Stomach smooth muscle (tissue), 2 donors: ENCODE results near the gene DST.
A peak's percentile ranks its signal among the peaks of the same experiment; 100 is the strongest.
"Not testable (repeated sequence)": the region's sequence is repeated elsewhere in the genome, so short reads cannot be mapped to it uniquely, and the experiment has no call there.

ENCODE experiments used
- H3K27ac ChIP-seq: one replicate; pipeline ENCODE4 v1.7.0; 2013; ENCODE audit warnings: mild to moderate bottlenecking, low read length, inconsistent platforms
- H3K27me3 ChIP-seq, 2 donors: one replicate each; pipeline ENCODE4 v1.7.0; 2013; ENCODE audit warnings: low read length in 2 of 2; ENCODE audit not compliant: insufficient read depth in 2 of 2, control insufficient read depth in 1 of 2
- H3K36me3 ChIP-seq, 2 donors: one replicate each; pipeline ENCODE4 v1.7.0; 2013; ENCODE audit warnings: low read length in 2 of 2; ENCODE audit not compliant: control insufficient read depth in 2 of 2, insufficient read depth in 2 of 2
- H3K4me1 ChIP-seq: one replicate; pipeline ENCODE4 v1.7.0; 2013; ENCODE audit warnings: low read length; ENCODE audit not compliant: control insufficient read depth, insufficient read depth
- H3K4me3 ChIP-seq, 2 donors: one replicate each; pipeline ENCODE4 v1.7.0; 2013; ENCODE audit warnings: low read length in 2 of 2
- H3K9ac ChIP-seq, 2 donors: one replicate each; pipeline ENCODE4 v1.7.0; 2013; ENCODE audit warnings: low read length in 2 of 2, mild to moderate bottlenecking in 1 of 2
- H3K9me3 ChIP-seq, 2 donors: one replicate each; pipeline ENCODE4 v1.7.0; 2013; ENCODE audit warnings: low read length in 2 of 2; ENCODE audit not compliant: control insufficient read depth in 2 of 2
- donor health status: healthy.
- donor health status: Pancreatic carcinoma.

Gene DST

DNA sequence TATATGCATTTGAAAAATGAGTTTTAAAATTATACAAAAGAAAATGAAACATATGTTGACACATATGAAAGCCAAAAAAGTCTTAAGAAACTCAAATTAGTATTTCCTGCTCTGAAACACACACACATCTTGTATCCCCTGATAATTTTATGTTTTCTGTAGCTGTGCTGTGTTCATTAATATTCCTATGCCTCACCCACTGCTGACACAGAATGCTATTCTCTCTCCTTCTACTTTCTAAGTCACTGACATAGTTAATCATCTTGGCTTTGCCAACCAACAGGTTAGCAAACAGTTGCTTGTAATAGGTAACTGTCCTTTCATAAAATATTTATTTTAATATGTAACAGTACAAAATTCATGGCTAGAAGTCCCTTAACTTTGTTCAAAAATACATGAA, 140.7 kb downstream of the DST start:
- Histone ChIP-seq H3K27me3 (no peaks in the 10 kb centered on the region), H3K9ac (no peak overlapping the region), H3K9me3 (no peaks in the 10 kb centered on the region), H3K4me3 (no peak overlapping the region), H3K36me3 (peaks cover 18 to 34% of the 10 kb centered on the region in 2 donors), H3K4me1 (peaks cover 12% of the 10 kb centered on the region), H3K27ac (no peak overlapping the region)

DNA sequence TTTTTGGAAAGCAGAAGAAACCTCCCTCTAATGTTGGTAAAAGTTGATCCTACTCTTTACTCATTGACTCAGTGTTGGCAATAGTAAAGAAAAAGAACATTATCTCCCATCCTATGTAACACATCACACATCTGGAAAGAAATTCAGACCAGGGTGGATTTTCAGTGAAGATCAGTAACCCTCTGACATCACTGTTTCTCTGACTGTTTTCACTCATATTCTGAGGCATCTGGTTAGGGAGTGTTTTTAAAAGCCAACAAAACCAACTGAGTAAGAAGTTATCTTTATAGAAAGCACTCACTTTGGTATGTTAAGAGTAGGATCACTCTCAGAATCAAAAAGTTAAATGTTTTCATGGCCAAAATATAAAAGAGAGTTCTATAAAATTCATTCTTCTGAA, 143.6 kb downstream of the DST start:
- H3K36me3 ChIP-seq, result peaks cover 18 to 34% of the 10 kb centered on the region in 2 donors
- H3K27me3 ChIP-seq, result no peaks in the 10 kb centered on the region
- no peak overlapping the region for H3K4me3 ChIP-seq
- H3K27ac ChIP-seq, result no peak overlapping the region
- no peaks in the 10 kb centered on the region for H3K4me1 ChIP-seq
- H3K9me3 ChIP-seq, result no peaks in the 10 kb centered on the region
- no peak overlapping the region for H3K9ac ChIP-seq

- H3K27ac ChIP-seq, result no peak overlapping the region
- H3K4me3 ChIP-seq, result no peak overlapping the region
- H3K9ac ChIP-seq, result no peak overlapping the region
- no peaks in the 10 kb centered on the region for H3K4me1 ChIP-seq
- no peaks in the 10 kb centered on the region for H3K27me3 ChIP-seq
- no peaks in the 10 kb centered on the region for H3K9me3 ChIP-seq
- H3K36me3 ChIP-seq, result peaks cover 20 to 35% of the 10 kb centered on the region in 2 donors
Observed at GRCh38 chr6:56497691-56498090, 145.0 kb downstream of the DST start.

DNA sequence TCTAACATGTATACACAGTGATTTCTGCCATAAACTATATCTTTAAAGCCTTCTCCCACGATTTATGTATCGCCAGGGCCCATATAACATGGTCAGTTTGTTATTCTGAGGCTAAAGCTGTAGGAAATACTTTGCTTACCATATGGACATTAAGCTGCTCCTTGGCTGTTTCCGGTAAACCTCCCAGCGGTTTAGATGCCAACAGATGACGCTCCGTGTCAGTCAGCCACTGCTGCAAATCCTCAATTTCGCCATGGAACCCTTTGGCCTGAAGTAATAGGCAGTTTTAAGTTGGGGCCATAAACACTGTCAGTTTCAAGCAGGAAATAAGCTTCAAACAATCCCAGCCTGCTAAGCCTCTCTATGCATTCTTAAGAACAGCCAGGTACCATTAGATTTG, 145.4 kb downstream of the DST start:
- no peaks in the 10 kb centered on the region for H3K9me3 ChIP-seq
- H3K9ac ChIP-seq, result no peak overlapping the region
- peaks cover 21 to 39% of the 10 kb centered on the region in 2 donors for H3K36me3 ChIP-seq
- H3K27ac ChIP-seq, result no peak overlapping the region
- H3K4me1 ChIP-seq, result no peaks in the 10 kb centered on the region
- no peaks in the 10 kb centered on the region for H3K27me3 ChIP-seq
- no peak overlapping the region for H3K4me3 ChIP-seq

GRCh38 chr6:56496650-56497049, 146.0 kb downstream of the DST start:
- not testable (repeated sequence) for H3K9ac ChIP-seq, H3K27me3 ChIP-seq, H3K27ac ChIP-seq, H3K4me3 ChIP-seq, H3K4me1 ChIP-seq, H3K9me3 ChIP-seq
- peaks cover 25 to 43% of the 10 kb centered on the region in 2 donors for H3K36me3 ChIP-seq

DNA sequence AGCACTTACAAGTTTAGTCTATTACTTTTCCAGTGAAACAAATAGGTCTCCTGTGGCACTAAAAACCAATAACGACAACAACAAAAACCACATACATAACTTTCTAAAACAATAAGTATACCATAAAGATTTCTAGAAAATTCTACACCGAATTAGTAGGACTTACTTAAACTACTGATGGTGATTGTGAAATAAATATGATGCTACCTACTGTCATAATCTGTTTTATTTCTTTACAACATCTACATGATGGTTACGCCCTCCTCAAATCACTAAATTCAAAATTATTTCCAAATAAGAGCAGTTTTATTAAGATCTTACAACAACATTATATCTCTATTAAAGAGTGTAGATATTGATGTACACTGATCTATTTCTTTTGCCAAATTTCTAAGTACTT, 147.0 kb downstream of the DST start:
- H3K36me3 ChIP-seq, result peaks cover 25 to 39% of the 10 kb centered on the region in 2 donors
- H3K27me3 ChIP-seq, result no peaks in the 10 kb centered on the region
- H3K9ac ChIP-seq, result no peak overlapping the region

DNA sequence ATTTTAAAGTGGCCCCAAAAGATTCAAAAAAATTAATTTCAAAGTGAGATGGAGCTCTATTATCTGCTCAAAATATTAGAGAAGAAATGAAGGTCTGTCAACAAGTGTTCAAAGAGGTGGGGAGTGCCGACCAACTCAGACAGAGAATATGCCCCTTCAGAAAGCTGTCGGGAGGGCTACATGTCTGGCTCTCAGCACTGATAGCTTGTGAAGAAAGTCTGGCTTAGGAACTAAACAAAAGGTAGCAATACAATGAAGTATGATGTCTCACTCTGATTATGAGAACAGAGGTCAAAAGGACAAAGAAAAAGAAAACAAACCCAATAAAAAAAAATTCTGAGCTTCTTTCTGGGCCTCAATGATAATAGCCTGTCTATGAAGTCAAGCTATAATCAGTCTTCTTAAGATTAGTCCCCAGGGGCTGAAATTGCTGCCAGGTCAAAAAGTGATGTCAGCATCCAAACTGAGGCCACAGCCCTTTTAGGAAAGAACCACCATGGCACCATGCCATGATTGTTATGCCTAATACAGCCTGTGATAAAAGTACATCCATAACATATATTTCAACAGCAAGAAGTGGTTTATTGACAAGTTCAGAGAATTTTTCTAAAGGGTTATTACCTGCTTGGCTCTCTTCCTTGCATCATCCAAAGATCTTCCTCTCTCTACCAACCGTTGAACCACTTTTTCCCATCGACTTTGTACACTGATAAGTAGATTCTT, 150.9 kb downstream of the DST start:
- no peaks in the 10 kb centered on the region for H3K9me3 ChIP-seq
- H3K9ac ChIP-seq, result no peak overlapping the region
- no peaks in the 10 kb centered on the region for H3K27me3 ChIP-seq
- peaks cover 19 to 29% of the 10 kb centered on the region in 2 donors for H3K36me3 ChIP-seq
- H3K27ac ChIP-seq, result peak overlapping the region; percentile 3
- H3K4me1 ChIP-seq, result peaks cover 7% of the 10 kb centered on the region
- no peak overlapping the region for H3K4me3 ChIP-seq

More for the DNA sequence above, 147.0 kb downstream of the DST start:
- no peaks in the 10 kb centered on the region for H3K9me3 ChIP-seq
- peaks cover 7% of the 10 kb centered on the region for H3K4me1 ChIP-seq
- no peak overlapping the region for H3K4me3 ChIP-seq
- no peak overlapping the region for H3K27ac ChIP-seq

DNA sequence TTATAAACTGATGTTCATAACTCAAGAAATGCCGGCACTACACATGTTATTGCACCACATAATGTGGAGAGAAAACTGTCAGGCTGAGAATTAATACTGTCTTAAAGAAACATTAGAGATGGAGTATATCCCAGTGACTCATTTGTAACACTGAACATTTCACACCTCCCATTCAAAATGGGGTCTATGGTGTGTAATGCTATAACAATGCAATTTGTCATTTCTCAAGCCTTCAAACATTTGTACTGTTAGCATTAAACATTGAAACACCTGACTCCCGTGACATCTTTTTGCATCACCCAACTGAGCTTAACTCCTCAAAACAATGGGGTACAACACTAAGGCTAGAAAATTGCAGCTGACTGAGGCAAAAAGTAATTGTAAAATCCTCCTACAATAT, 151.7 kb downstream of the DST start:
- no peak overlapping the region for H3K4me3 ChIP-seq
- no peak overlapping the region for H3K27ac ChIP-seq
- H3K27me3 ChIP-seq, result no peaks in the 10 kb centered on the region
- H3K4me1 ChIP-seq, result peaks cover 7% of the 10 kb centered on the region
- no peaks in the 10 kb centered on the region for H3K9me3 ChIP-seq
- no peak overlapping the region for H3K9ac ChIP-seq
- H3K36me3 ChIP-seq, result peaks cover 22 to 35% of the 10 kb centered on the region in 2 donors

GRCh38 chr6:56489559-56489958, 153.1 kb downstream of the DST start:
- peaks cover 22 to 40% of the 10 kb centered on the region in 2 donors for H3K36me3 ChIP-seq
- H3K9ac ChIP-seq, result no peak overlapping the region
- no peak overlapping the region for H3K4me3 ChIP-seq
- H3K9me3 ChIP-seq, result no peaks in the 10 kb centered on the region
- H3K27ac ChIP-seq, result no peak overlapping the region
- H3K4me1 ChIP-seq, result peaks cover 7% of the 10 kb centered on the region
- H3K27me3 ChIP-seq, result no peaks in the 10 kb centered on the region

DNA sequence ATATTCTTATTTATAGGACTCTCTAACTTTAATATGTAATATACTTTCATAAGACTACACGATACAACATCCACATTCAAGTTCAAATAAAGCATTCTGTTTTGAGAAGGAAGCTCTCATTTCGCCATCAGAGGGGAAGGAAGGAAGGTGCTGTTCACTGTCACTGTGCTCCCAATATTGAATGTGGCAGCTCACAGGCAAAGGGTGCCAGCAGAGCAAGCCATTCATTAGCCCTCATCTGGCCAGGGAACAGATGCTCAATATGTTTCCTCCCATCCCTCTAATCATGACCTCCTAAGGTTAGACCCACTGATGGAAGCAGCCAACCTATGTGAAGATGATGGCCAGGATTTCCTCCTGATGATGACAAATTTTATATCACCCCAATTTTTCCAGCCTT, 154.4 kb downstream of the DST start:
- H3K4me1 ChIP-seq, result peaks cover 7% of the 10 kb centered on the region
- no peak overlapping the region for H3K4me3 ChIP-seq
- H3K36me3 ChIP-seq, result peaks cover 22 to 40% of the 10 kb centered on the region in 2 donors
- no peaks in the 10 kb centered on the region for H3K27me3 ChIP-seq
- H3K27ac ChIP-seq, result no peak overlapping the region
- no peaks in the 10 kb centered on the region for H3K9me3 ChIP-seq
- H3K9ac ChIP-seq, result no peak overlapping the region

- Histone ChIP-seq H3K4me3 (no peak overlapping the region), H3K27ac (no peak overlapping the region), H3K9me3 (no peaks in the 10 kb centered on the region), H3K36me3 (peaks cover 23 to 41% of the 10 kb centered on the region in 2 donors), H3K9ac (no peak overlapping the region), H3K27me3 (no peaks in the 10 kb centered on the region), H3K4me1 (peaks cover 2% of the 10 kb centered on the region)
Observed at GRCh38 chr6:56486681-56487080, 156.0 kb downstream of the DST start.
